Measurements from ENCODE around the gene CAPN6. TPM values are rescaled to one million over a fixed set of nuclear protein-coding genes. Genes with fewer than 3 reads are reported as not detected.

The CAPN6 gene
- total RNA-seq, 1 donor from 2014 or later = 0.17 TPM

- Mint-ChIP-seq H3K27ac (ENCODE audit: unreplicated experiment) (no peak overlapping the region), H3K9me3 (ENCODE audit: low read depth) (no peaks in the 10 kb centered on the region), H3K27me3 (ENCODE audit: low read depth) (peaks cover 7% of the 10 kb centered on the region), H3K4me3 (ENCODE audit: unreplicated experiment) (no peak overlapping the region), H3K4me1 (ENCODE audit: low read depth) (no peaks in the 10 kb centered on the region), H3K36me3 (ENCODE audit: low read depth) (no peaks in the 10 kb centered on the region)
- no peak for DNase-seq (ENCODE audit: low spot score)
- no peak for TF ChIP-seq CTCF (IDR thresholded peaks at IDR 0.05)
These were observed 53.9 kb downstream of the CAPN6 start for GRCh38 chrX:111216293-111216801.

DNA sequence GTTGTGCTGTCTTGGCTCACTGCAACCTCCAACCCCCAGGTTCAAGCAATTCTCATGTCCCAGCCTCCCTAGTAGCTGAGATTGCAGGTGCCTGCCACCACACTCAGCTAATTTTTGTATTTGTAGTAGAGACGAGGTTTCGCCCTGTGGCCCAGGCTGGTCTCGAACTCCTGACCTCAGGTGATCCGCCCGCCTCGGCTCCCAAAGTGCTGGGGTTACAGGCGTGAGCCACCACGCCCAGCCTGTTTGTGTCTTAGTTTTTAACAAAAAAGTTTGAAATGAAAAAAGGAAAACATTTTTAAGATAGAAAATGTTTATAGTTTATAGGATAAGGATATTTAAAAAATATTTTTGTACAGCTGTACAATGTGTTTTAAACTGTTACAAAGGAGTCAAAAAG, 62.4 kb downstream of the CAPN6 start:
- TF ChIP-seq CTCF (IDR thresholded peaks at IDR 0.05) = no peak
- Mint-ChIP-seq H3K27me3 (ENCODE audit: low read depth) (peaks cover 1% of the 10 kb centered on the region), H3K27ac (ENCODE audit: unreplicated experiment) (no peak overlapping the region), H3K36me3 (ENCODE audit: low read depth) (no peaks in the 10 kb centered on the region), H3K4me3 (ENCODE audit: unreplicated experiment) (no peak overlapping the region), H3K4me1 (ENCODE audit: low read depth) (no peaks in the 10 kb centered on the region), H3K9me3 (ENCODE audit: low read depth) (no peaks in the 10 kb centered on the region)
- no peak for DNase-seq (ENCODE audit: low spot score)

DNA sequence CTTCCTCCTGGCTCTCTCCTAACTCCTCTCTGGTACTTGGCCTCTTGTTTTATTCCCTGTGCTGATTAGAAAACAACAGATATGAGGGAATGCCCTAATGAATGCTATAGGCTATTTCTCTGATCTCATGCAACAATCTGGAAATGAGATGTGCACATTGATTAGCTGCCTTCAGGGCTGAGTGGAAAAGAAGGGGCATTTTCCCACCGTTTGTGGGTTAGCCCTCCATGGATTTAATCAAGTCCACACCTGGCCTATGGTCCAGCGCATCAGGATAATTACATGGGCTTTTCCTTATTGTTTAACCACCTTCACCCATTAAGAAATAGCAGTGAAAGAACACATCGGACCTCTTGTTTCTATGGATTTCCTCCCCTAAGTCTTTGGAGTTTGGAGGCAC, 70.0 kb downstream of the CAPN6 start:
- Mint-ChIP-seq H3K4me3 (ENCODE audit: unreplicated experiment) (no peak overlapping the region), H3K9me3 (ENCODE audit: low read depth) (peaks cover 8% of the 10 kb centered on the region), H3K27ac (ENCODE audit: unreplicated experiment) (no peak overlapping the region), H3K27me3 (ENCODE audit: low read depth) (no peaks in the 10 kb centered on the region), H3K4me1 (ENCODE audit: low read depth) (no peaks in the 10 kb centered on the region), H3K36me3 (ENCODE audit: low read depth) (no peaks in the 10 kb centered on the region)
- no peak for DNase-seq (ENCODE audit: low spot score)
- TF ChIP-seq CTCF (IDR thresholded peaks at IDR 0.05) = no peak

GRCh38 chrX:111199505-111199904, 70.8 kb downstream of the CAPN6 start:
- Mint-ChIP-seq H3K4me3 (ENCODE audit: unreplicated experiment) (no peak overlapping the region), H3K9me3 (ENCODE audit: low read depth) (peaks cover 8% of the 10 kb centered on the region), H3K36me3 (ENCODE audit: low read depth) (no peaks in the 10 kb centered on the region), H3K27me3 (ENCODE audit: low read depth) (no peaks in the 10 kb centered on the region), H3K4me1 (ENCODE audit: low read depth) (no peaks in the 10 kb centered on the region), H3K27ac (ENCODE audit: unreplicated experiment) (no peak overlapping the region)
- DNase-seq (ENCODE audit: low spot score) = no peak
- no peak for TF ChIP-seq CTCF (IDR thresholded peaks at IDR 0.05)

Other genes starting within 250 kb of the CAPN6 start
- 0.27 to 0.46 TPM (median 0.41 TPM) in 3 replicates for gene PAK3, start 174.3 kb downstream of the CAPN6 start, total RNA-seq
- gene DCX, start 141.7 kb upstream of the CAPN6 start, total RNA-seq = not detected in 3 replicates
- not detected in 3 replicates for gene SERTM2, start 241.2 kb upstream of the CAPN6 start, total RNA-seq

Data from chondrocyte (in vitro differentiated cells).